Adrenal gland (tissue), 5 donors: Measurements from ENCODE around the gene POLDIP3.

Experiments used
- POLR2A ChIP-seq, 2 donors: fragments of 450-650 bp; IDR thresholded peaks; one replicate each; pipeline ENCODE4 v1.6.1; 2017; ENCODE audit warnings: antibody characterized with exemption in 2 of 2, mild to moderate bottlenecking in 2 of 2, moderate library complexity in 1 of 2
- TF ChIP-seq, protein P1 (sequence below), 6 experiments: fragments of 450-650 bp in 4 of 6; fragments of 200-600 bp in 2 of 6; sonication (generic) in 1 of 6; IDR thresholded peaks; 1 replicate in 5 of 6; 2 replicates in 1 of 6; pipeline versions ENCODE4 v1.5.1 to v1.8.0; 2016 to 2021; ENCODE audit warnings: antibody characterized with exemption in 6 of 6, mild to moderate bottlenecking in 2 of 6, moderate library complexity in 1 of 6
- donor health status: DM: no; HTN: no; CAD: no.

DNA sequence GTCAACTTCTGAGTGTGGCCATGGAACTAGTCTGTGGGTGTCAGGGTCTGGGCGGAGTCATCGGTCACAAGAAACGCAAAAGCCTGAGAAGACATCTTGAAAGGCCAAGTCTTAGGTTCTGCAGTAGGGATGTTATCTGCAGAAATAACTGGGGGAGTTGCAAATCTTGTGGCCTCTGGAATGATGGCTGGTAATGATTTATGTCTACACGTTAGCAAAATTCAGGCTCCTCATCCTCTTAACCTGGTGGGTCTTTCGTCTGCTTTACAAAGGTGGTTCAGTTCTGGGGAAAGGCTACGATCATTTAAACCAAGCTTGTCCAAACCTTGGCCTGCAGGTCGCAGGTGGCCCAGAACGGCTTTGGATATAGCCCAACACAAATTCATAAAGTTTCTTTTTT, 41.9 kb upstream of the POLDIP3 start:
- TF ChIP-seq, protein P1, sequence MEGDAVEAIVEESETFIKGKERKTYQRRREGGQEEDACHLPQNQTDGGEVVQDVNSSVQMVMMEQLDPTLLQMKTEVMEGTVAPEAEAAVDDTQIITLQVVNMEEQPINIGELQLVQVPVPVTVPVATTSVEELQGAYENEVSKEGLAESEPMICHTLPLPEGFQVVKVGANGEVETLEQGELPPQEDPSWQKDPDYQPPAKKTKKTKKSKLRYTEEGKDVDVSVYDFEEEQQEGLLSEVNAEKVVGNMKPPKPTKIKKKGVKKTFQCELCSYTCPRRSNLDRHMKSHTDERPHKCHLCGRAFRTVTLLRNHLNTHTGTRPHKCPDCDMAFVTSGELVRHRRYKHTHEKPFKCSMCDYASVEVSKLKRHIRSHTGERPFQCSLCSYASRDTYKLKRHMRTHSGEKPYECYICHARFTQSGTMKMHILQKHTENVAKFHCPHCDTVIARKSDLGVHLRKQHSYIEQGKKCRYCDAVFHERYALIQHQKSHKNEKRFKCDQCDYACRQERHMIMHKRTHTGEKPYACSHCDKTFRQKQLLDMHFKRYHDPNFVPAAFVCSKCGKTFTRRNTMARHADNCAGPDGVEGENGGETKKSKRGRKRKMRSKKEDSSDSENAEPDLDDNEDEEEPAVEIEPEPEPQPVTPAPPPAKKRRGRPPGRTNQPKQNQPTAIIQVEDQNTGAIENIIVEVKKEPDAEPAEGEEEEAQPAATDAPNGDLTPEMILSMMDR (IDR thresholded peaks at IDR 0.05) = no peak
- no peak for TF ChIP-seq POLR2A (IDR thresholded peaks at IDR 0.05)
